ENCODE measurements around the gene FMNL2. TPM values are rescaled to one million over a fixed set of nuclear protein-coding genes. Genes with fewer than 3 reads are reported as not detected.

Gene FMNL2
- total and polyA plus RNA-seq, 2 experiments from 2014 or later = 16.5 to 45.4 TPM

GRCh38 chr2:152594022-152594766, 259.2 kb downstream of the FMNL2 start:
- no peak overlapping the region; the same call in none of the 2 replicates for H3K27ac Mint-ChIP-seq
- Histone ChIP-seq H3K27ac (ENCODE audit: low read depth) (no peak overlapping the region), H3K9me2 (ENCODE audit: insufficient read depth) (peaks cover 8% of the 10 kb centered on the region; the same call in 1 of the 2 replicates), H3F3A (replicated peaks; ENCODE audit: low read depth) (no peaks in the 10 kb centered on the region), H3K4me1 (ENCODE audit: insufficient read depth) (peaks cover 5% of the 10 kb centered on the region; the same call in 1 of the 2 replicates), H2AFZ (no peak overlapping the region), H3K79me2 (replicated peaks; ENCODE audit: insufficient read depth) (no peaks in the 10 kb centered on the region), H3K36me3 (ENCODE audit: insufficient read depth) (no peaks in the 10 kb centered on the region), H3K4me2 (no peak overlapping the region), H3K27me3 (ENCODE audit: insufficient read depth) (no peaks in the 10 kb centered on the region), H4K20me1 (replicated peaks; ENCODE audit: insufficient read depth) (0 out of 2 replicates have a peak, but pooled peaks cover 9% of the 10 kb centered on the region), H3K4me3 (no peak overlapping the region)
- H3K9me3 Mint-ChIP-seq = no peaks in the 10 kb centered on the region
- H3K4me1 Mint-ChIP-seq = peaks cover 9% of the 10 kb centered on the region; the same call in 2 of the 3 replicates
- no peak overlapping the region for H3K4me3 Mint-ChIP-seq
- no peak for DNase-seq (ENCODE audit: low spot score)
- no peak for ATAC-seq
- H3K27me3 Mint-ChIP-seq (ENCODE audit: insufficient read depth, low read depth, poor library complexity) = peaks cover 2% of the 10 kb centered on the region
- peaks cover 4% of the 10 kb centered on the region; the same call in 1 of the 3 replicates for H3K36me3 Mint-ChIP-seq (ENCODE audit: low read depth)
- TF ChIP-seq STAT1 (IDR thresholded peaks at IDR 0.05; ENCODE audit: unreplicated experiment) = no peak
- no peak for TF ChIP-seq REST (IDR thresholded peaks at IDR 0.05; ENCODE audit: unreplicated experiment)
- no peak for TF ChIP-seq ZNF331 (CRISPR knock-in tag; IDR thresholded peaks at IDR 0.05; ENCODE audit: low read depth)
- TF ChIP-seq CREB1 (CRISPR knock-in tag; IDR thresholded peaks at IDR 0.05; ENCODE audit: low read depth) = no peak
- TF ChIP-seq CTCF (conservative IDR thresholded peaks at IDR 0.05; ENCODE audit: low read depth in 2 of 2) = no peak
- no peak for TF ChIP-seq NANOG (IDR thresholded peaks at IDR 0.05; ENCODE audit: borderline replicate concordance)
- TF ChIP-seq POLR2AphosphoS5 (IDR thresholded peaks at IDR 0.05; ENCODE audit: low read depth) = no peak
- TF ChIP-seq ZNF114 (CRISPR knock-in tag; IDR thresholded peaks at IDR 0.05) = no peak
- TF ChIP-seq ETS1 (IDR thresholded peaks at IDR 0.05) = no peak
- no peak for TF ChIP-seq EZH2 (IDR thresholded peaks at IDR 0.05; ENCODE audit: low read depth, unreplicated experiment)
- no peak for TF ChIP-seq EZH2phosphoT487 (IDR thresholded peaks at IDR 0.05; ENCODE audit: unreplicated experiment)
- TF ChIP-seq ZNF462 (CRISPR knock-in tag; IDR thresholded peaks at IDR 0.05) = no peak
- TF ChIP-seq JUNB (IDR thresholded peaks at IDR 0.05; ENCODE audit: unreplicated experiment) = no peak
